GM08714 (cell line): ENCODE measurements around the gene CCDC192.
A peak's percentile ranks its signal among the peaks of the same experiment; 100 is the strongest.

Experiments used
- H3K4me3 ChIP-seq: fragments of 200-500 bp; sonication (Bioruptor generic); 2 replicates; pipeline ENCODE4 v1.5.1; 2014; ENCODE audit warnings: mild to moderate bottlenecking, low read length, inconsistent platforms
- ZNF274 ChIP-seq: IDR thresholded peaks from 2 replicates; pipeline ENCODE4 v1.6.1; 2012; ENCODE audit warnings: mild to moderate bottlenecking, low read depth, low read length

CCDC192 gene

DNA sequence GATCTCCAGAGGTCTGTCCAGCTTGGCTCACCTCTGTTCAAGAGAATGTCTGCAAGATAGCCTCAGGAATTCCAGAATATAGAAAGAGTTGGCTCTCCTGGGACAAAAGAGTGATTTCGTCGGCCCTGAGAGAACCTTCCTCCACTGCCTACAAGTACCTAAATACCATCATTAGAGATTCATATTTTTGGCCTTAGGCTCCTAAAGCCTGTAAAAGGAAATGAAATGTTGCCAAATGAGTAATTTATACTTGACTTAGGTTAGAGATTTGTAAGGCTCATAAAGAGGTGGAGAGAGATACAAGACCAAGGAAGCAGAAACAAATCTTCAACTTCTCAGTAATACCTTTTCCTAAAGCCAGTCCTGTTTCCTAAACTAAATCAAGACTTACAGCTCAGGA is 146.2 kb downstream of the CCDC192 start:
- TF ChIP-seq ZNF274, result no peak
- no peak overlapping the region for H3K4me3 ChIP-seq

DNA sequence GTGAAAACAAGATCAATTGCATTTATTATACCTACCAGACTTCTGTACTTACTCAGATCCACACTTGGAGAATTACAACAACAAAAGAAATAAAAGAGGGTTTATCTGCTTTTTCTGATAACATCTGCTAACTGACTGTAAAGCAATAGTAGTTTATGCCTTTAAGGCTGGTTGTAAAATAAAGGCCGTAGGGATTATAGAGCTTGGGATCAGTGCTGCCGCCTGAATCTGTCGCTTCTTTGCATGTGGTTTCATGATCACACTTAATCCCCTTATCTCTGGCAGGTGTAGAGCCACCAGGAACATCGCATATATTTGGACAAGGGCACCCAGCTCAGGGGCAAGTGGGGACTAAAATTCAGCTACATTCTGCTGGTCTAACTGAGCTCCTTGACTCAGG is 146.7 kb downstream of the CCDC192 start:
- no peak for TF ChIP-seq ZNF274

DNA sequence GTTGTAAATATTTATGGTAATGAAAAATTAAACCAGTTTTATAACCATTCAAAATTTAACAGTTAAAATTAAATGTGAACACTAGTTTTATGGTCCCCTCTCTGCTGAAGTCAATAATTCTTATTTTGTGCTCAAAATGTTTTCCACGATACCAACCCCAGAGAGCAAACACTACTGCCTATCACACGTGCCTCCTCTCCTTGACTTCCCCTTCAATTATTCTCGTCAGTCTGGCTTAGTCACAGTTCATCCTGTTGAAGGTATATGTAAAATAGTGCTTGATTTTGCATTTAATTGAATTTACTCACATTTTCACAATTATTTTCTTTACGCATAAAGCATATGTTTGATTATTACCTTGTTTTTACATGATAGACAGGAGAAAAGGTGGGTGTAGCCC is 148.8 kb downstream of the CCDC192 start:
- TF ChIP-seq ZNF274, result no peak
- no peak overlapping the region for H3K4me3 ChIP-seq

More for the DNA sequence above, 146.7 kb downstream of the CCDC192 start:
- H3K4me3 ChIP-seq, result no peak overlapping the region

DNA sequence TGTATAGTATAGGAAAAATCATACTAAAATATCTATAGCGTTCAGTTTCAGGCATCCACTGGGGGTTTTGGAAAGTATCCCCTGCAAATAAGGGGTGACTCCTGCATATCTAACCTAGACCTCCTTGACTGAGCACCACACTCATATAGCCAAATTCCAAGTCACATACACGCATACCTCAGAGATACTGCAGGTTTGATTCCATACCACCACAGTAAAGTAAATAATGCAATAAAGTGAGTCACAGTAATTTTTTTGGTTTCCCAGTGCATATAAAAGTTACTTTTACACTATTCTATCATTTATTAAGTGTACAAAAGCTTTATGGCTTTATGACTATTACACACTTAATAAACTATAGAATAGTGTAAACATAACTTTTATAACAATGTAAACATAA is 151.3 kb downstream of the CCDC192 start:
- TF ChIP-seq ZNF274, result no peak
- no peak overlapping the region for H3K4me3 ChIP-seq

DNA sequence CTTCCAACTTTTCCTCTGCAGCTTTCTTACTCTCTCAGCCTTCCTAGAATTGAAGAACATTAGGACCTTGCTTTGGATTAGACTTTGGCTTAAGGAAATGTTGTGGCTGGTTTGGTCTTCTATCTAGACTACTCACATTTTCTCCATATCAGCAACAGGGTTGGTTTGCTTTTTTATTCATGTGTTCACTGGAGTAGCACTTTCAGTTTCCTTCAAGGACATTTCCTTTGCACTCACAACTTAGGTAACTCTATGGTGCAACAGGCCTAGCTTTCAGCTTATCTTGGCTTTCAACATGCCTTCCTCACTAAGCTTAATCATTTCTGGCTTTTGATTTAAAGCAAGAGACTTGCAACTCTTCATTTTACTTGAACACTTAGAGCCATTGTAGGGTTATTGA is 153.1 kb downstream of the CCDC192 start:
- H3K4me3 ChIP-seq, result no peak overlapping the region
- no peak for TF ChIP-seq ZNF274

DNA sequence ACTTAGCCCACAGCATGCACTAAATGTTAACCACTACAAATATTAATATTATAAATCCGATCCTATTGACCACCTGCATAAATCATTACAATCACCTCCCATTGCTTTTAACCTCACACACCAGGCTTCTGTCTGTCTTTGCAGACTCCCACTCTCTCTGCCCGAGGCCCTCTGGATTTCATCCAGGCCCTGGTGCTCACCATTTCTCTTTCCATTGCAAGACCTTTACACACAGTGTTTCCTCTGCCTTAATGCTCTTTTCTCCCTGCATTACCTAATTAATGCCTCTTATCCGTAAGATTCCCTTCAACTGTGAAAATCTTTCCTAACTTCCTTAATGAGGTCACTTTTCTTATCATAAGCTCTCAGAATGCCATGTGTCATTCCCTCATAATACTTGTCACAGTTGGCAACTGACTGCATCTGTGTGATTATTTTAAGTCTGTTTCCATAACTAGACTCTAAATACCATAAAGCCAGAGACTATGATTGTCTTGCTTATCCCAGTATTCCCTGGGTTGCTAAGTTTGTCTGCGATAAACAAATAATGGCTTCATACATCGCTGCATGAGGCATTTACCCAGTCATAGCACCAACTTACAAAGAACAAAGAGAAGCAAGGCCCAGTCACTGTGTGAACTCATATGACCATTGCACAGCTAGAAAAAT is 155.1 kb downstream of the CCDC192 start:
- TF ChIP-seq ZNF274, result no peak
- no peak overlapping the region for H3K4me3 ChIP-seq

DNA sequence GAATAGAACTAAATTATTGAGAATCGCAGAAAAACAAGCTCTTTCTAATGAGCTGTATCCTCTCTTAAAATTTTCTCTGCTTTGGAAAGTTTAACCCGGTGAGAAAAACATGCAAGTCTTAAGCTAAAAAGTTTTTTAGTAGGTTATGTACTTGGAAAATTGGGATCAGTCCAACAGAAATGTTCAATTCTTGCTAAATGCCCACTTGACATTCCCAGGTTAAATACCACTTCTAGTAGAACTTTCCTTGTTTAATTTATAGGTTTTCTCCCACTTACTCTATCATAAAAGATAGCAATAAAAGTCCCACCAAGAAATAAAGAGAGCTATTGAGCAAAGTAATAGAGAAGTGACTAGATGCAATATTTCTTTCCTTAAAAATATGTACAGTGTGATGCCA is 157.1 kb downstream of the CCDC192 start:
- no peak overlapping the region for H3K4me3 ChIP-seq
- TF ChIP-seq ZNF274, result no peak

DNA sequence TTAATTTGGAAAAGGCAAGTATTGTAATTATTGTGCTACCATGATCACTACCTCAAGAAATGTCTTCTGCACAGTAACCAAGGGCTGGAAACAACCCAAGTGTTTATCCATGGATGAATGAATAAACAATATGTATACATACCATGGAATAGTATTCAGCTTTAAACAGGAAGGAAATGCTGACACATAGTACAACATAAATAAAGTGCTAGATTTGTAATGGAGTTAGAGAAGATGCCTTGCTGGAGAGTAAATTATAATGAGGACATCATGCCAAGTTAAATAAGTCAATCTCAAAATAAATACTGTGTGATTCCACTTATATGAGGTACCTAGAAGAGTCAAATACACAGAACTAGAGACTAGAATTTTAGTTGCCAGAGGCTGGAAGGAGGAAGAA is 160.0 kb downstream of the CCDC192 start:
- TF ChIP-seq ZNF274, result no peak
- no peak overlapping the region for H3K4me3 ChIP-seq

DNA sequence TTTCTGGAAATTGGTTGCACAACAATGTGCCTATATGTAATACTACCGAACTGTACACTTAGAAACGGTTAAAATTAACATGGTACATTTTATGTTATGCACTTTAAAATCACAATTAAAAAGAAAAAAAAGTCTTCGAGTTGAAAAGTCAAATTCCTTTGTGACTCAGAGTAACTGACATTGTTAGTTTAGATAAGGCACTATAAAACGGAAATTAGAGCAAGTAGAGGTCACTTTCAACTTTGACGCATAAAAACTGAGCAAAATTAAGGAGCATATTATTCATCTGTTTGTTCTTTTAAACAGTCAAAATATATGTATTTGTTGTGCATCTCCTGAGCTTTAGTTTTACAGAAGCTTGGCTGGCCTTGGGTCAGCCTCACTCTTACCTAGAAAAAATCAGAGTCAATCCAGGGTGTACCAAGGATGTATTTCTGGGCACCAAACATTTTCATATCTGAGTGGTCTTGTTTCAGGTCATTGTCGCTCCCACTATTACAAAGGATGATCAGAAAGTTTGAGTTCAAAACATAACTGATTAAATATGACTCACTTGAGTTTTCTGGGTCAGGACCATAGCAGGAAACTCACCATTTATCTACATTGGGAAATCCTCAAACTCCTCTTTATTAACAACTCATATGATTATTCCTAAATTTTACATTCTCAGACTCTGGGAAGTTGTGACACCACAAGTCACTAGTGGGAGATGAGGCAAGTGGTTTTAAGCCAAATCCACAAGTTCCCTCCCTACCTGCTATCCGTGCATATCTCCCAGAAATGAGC is 160.6 kb downstream of the CCDC192 start:
- no peak overlapping the region for H3K4me3 ChIP-seq
- no peak for TF ChIP-seq ZNF274

DNA sequence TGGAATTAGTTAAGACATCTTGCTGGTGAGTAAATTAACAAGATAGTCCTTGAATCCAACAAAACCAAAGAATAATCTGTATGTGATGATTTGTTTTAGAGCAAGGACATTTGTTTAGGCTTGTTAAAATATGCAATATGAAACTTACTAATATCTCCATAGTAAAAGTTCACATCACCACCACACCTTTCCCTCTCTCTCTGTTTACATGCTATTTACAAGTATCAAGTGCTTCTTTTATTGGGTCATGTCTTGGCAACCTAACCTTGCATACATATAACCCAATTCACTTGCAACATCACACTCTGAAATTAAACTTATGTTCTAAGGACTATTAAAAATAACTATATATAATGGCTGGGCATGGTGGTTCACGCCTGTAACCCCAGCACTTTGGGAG is 161.3 kb downstream of the CCDC192 start:
- H3K4me3 ChIP-seq, result no peak overlapping the region
- no peak for TF ChIP-seq ZNF274

DNA sequence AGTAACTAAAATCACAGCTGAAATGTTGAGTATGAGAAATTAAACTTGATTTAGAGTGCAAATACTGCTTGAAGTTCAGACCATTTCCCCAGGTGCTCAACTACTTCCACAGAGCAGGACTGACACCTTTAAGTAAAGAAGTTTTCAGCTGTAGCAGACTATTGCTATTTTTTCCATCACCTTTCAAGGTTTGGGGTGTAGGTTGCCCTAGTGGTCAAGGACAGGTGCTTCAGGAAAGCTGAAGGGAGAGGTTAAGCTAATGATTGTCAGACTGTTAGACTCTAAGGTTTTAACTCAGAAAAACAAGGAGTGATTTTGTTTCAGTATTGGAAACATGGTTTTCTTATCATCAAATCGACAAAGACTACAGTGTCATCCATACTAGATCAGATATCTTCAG is 162.1 kb downstream of the CCDC192 start:
- no peak overlapping the region for H3K4me3 ChIP-seq
- no peak for TF ChIP-seq ZNF274

DNA sequence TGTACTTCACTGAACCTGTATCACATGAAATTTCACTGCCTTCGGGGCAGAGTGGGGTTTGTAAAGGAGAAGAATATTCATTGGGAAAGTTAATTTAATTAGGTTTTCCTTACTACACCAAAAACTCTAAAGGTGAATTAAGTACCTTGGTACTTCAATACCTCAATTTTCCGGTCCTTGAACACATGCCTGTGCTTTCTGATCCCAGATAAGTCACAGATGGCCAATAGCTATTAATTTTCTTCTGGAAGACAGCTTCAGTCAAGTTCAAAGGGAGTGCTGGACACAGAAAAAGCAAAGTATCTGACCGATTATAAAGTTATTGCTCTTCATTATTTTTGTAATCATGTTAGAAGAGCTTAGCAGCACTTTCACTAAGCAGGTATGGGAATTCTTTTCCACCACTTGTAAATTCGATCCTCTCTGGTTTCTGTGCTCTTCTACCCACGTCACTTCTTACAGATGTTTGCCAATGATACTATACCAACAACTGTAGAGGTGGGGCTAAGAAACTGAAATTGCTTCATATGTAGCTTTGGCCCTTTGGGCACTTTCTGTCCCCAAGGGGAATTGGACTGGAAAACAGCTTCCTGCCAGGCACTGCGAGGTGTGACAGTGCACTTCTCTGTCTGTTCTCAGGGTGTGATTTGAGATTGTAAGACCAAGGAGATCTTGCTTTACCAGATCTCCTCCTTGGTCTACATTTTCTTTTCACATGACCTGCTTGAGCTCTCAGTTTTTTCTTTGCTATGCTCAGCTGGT is 164.0 kb downstream of the CCDC192 start:
- TF ChIP-seq ZNF274, result no peak
- H3K4me3 ChIP-seq, result peak overlapping the region; percentile 46; the same call in 1 of the 2 replicates

DNA sequence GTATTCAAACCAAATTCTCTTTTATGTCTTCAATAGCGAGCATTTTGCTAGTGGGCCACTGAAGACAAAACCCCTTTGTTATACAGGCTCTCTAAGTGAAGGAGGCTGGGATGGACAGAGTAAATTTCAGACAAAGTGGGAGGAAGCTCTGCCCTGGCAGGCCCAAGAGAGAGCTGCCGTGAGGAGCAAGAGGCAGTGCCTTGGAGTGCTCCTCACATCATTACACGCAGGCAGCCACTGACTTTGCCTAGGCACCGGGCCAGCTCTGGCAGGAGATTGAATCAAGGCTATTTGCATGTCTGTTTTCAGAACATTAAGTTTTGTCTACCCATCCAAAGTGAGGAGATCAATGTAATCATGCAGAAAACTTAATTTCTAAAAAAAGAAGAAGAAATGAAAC is 167.7 kb downstream of the CCDC192 start:
- TF ChIP-seq ZNF274, result no peak
- no peak overlapping the region for H3K4me3 ChIP-seq

DNA sequence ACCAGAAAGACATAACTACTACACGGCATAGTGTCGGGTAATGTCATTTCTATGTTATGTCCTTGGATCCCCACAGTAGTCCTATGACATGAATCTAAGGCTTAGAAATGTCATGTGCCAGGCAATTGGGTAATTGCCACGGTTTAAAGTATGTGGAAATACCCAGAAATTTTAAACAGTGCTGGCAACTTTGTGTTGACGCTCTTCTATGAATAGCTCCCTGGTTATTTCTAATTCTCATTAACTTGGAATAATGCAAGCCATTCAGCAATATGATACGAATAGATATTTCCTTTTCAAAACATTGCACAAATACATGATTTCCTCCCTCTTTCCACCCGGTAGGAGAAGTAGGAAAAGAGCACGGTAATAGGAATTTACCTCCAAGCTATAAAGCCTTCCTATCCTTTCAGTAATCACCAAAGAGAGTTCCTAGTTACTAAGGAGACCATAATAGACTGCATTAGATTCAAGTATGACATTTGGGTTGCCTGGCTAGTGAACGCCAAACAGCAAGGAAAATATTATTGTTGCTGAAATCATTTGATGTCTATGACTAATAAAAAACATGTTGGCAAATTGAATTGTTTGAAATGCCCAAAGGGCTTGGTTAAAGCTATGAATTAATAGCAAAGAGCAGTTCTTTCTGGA is 168.4 kb downstream of the CCDC192 start:
- no peak for TF ChIP-seq ZNF274
- H3K4me3 ChIP-seq, result no peak overlapping the region
